ENCODE data around the gene APCDD1L.

Gene APCDD1L

GRCh38 chr20:58483470-58483869 lies 31.7 kb downstream of the APCDD1L start:
- no peaks in the 10 kb centered on the region for H3K36me3 ChIP-seq (ENCODE audit: control insufficient read depth, insufficient read depth, low read length)
- no peaks in the 10 kb centered on the region for H3K79me1 ChIP-seq (ENCODE audit: low read length)
- no CpG with 5 or more reads among the region's 6 CpGs for WGBS (ENCODE audit: extremely low coverage, insufficient coverage, low lambda C conversion rate)
- no peak overlapping the region for H3K27ac ChIP-seq (ENCODE audit: low read depth, low read length)
- H2AK5ac ChIP-seq (ENCODE audit: low read length) = no peak overlapping the region
- no peak for DNase-seq
- no peak overlapping the region for H3K56ac ChIP-seq (ENCODE audit: low read length)
- H3K27me3 ChIP-seq (ENCODE audit: insufficient read depth, low read length, poor library complexity) = no peaks in the 10 kb centered on the region
- no peak overlapping the region for H3K23ac ChIP-seq (ENCODE audit: low read length)
- no peak overlapping the region for H3K4ac ChIP-seq (ENCODE audit: low read depth, low read length)
- H3K4me1 ChIP-seq (ENCODE audit: control insufficient read depth, low read depth, low read length) = no peaks in the 10 kb centered on the region
- no peaks in the 10 kb centered on the region for H3K79me2 ChIP-seq (ENCODE audit: control insufficient read depth, insufficient read depth, low read length)
- no peak overlapping the region for H4K8ac ChIP-seq (ENCODE audit: low read depth, low read length)
- H3K9ac ChIP-seq (ENCODE audit: low read length) = no peak overlapping the region
- no peak overlapping the region for H3K4me2 ChIP-seq (ENCODE audit: low read length)
- H2BK120ac ChIP-seq (ENCODE audit: low read depth, low read length) = no peak overlapping the region
- H3K4me3 ChIP-seq (ENCODE audit: low read length) = no peak overlapping the region
- H4K5ac ChIP-seq (ENCODE audit: low read length) = no peak overlapping the region
- H2BK5ac ChIP-seq (ENCODE audit: low read length) = no peak overlapping the region
- no peak overlapping the region for H2BK15ac ChIP-seq (replicated peaks; ENCODE audit: low read depth)
- no peak overlapping the region for H3K18ac ChIP-seq (ENCODE audit: low read length)

GRCh38 chr20:58483051-58483450 lies 32.1 kb downstream of the APCDD1L start:
- WGBS (ENCODE audit: extremely low coverage, insufficient coverage, low lambda C conversion rate) = no CpG with 5 or more reads among the region's 5 CpGs

GRCh38 chr20:58482416-58482815 lies 32.8 kb downstream of the APCDD1L start:
- H3K56ac ChIP-seq (ENCODE audit: low read length) = no peak overlapping the region
- H2BK5ac ChIP-seq (ENCODE audit: low read length) = no peak overlapping the region
- no peak overlapping the region for H2AK5ac ChIP-seq (ENCODE audit: low read length)
- H3K36me3 ChIP-seq (ENCODE audit: control insufficient read depth, insufficient read depth, low read length) = no peaks in the 10 kb centered on the region
- H4K8ac ChIP-seq (ENCODE audit: low read depth, low read length) = no peak overlapping the region
- no peak overlapping the region for H4K5ac ChIP-seq (ENCODE audit: low read length)
- no peak overlapping the region for H3K23ac ChIP-seq (ENCODE audit: low read length)
- H3K4me3 ChIP-seq (ENCODE audit: low read length) = no peak overlapping the region
- H3K4ac ChIP-seq (ENCODE audit: low read depth, low read length) = no peak overlapping the region
- H3K79me1 ChIP-seq (ENCODE audit: low read length) = no peaks in the 10 kb centered on the region
- DNase-seq = peak; percentile 91
- no peak overlapping the region for H2BK120ac ChIP-seq (ENCODE audit: low read depth, low read length)
- H3K4me2 ChIP-seq (ENCODE audit: low read length) = no peak overlapping the region
- WGBS (ENCODE audit: extremely low coverage, insufficient coverage, low lambda C conversion rate) = no CpG with 5 or more reads among the region's 10 CpGs
- no peaks in the 10 kb centered on the region for H3K27me3 ChIP-seq (ENCODE audit: insufficient read depth, low read length, poor library complexity)
- H3K9ac ChIP-seq (ENCODE audit: low read length) = no peak overlapping the region
- no peaks in the 10 kb centered on the region for H3K79me2 ChIP-seq (ENCODE audit: control insufficient read depth, insufficient read depth, low read length)
- no peaks in the 10 kb centered on the region for H3K4me1 ChIP-seq (ENCODE audit: control insufficient read depth, low read depth, low read length)
- no peak overlapping the region for H3K18ac ChIP-seq (ENCODE audit: low read length)
- no peak overlapping the region for H3K27ac ChIP-seq (ENCODE audit: low read depth, low read length)
- no peak overlapping the region for H2BK15ac ChIP-seq (replicated peaks; ENCODE audit: low read depth)

More at GRCh38 chr20:58483051-58483450, 32.1 kb downstream of the APCDD1L start:
- Histone ChIP-seq H4K5ac (ENCODE audit: low read length) (no peak overlapping the region), H3K18ac (ENCODE audit: low read length) (no peak overlapping the region), H3K23ac (ENCODE audit: low read length) (no peak overlapping the region), H3K4me1 (ENCODE audit: control insufficient read depth, low read depth, low read length) (no peaks in the 10 kb centered on the region), H3K27ac (ENCODE audit: low read depth, low read length) (no peak overlapping the region), H3K79me1 (ENCODE audit: low read length) (no peaks in the 10 kb centered on the region), H3K79me2 (ENCODE audit: control insufficient read depth, insufficient read depth, low read length) (no peaks in the 10 kb centered on the region), H4K8ac (ENCODE audit: low read depth, low read length) (no peak overlapping the region), H3K56ac (ENCODE audit: low read length) (no peak overlapping the region), H3K9ac (ENCODE audit: low read length) (no peak overlapping the region), H2BK120ac (ENCODE audit: low read depth, low read length) (no peak overlapping the region), H2BK5ac (ENCODE audit: low read length) (no peak overlapping the region), H3K4ac (ENCODE audit: low read depth, low read length) (no peak overlapping the region), H3K27me3 (ENCODE audit: insufficient read depth, low read length, poor library complexity) (no peaks in the 10 kb centered on the region), H3K4me2 (ENCODE audit: low read length) (no peak overlapping the region), H3K36me3 (ENCODE audit: control insufficient read depth, insufficient read depth, low read length) (no peaks in the 10 kb centered on the region), H2BK15ac (replicated peaks; ENCODE audit: low read depth) (no peak overlapping the region), H3K4me3 (ENCODE audit: low read length) (no peak overlapping the region), H2AK5ac (ENCODE audit: low read length) (no peak overlapping the region)
- peak; percentile 57 for DNase-seq

- Histone ChIP-seq H2BK120ac (ENCODE audit: low read depth, low read length) (no peak overlapping the region), H4K5ac (ENCODE audit: low read length) (no peak overlapping the region), H3K4ac (ENCODE audit: low read depth, low read length) (no peak overlapping the region), H3K56ac (ENCODE audit: low read length) (peak overlapping the region; percentile 83), H3K36me3 (ENCODE audit: control insufficient read depth, insufficient read depth, low read length) (no peaks in the 10 kb centered on the region), H3K18ac (ENCODE audit: low read length) (peak overlapping the region; percentile 3), H3K27ac (ENCODE audit: low read depth, low read length) (no peak overlapping the region), H2AK5ac (ENCODE audit: low read length) (no peak overlapping the region), H3K4me1 (ENCODE audit: control insufficient read depth, low read depth, low read length) (no peaks in the 10 kb centered on the region), H3K4me2 (ENCODE audit: low read length) (peak overlapping the region; percentile 43), H3K9ac (ENCODE audit: low read length) (peak overlapping the region; percentile 62), H3K79me1 (ENCODE audit: low read length) (no peaks in the 10 kb centered on the region), H3K4me3 (ENCODE audit: low read length) (no peak overlapping the region), H2BK15ac (replicated peaks; ENCODE audit: low read depth) (no peak overlapping the region), H3K23ac (ENCODE audit: low read length) (no peak overlapping the region), H3K27me3 (ENCODE audit: insufficient read depth, low read length, poor library complexity) (no peaks in the 10 kb centered on the region), H4K8ac (ENCODE audit: low read depth, low read length) (no peak overlapping the region), H2BK5ac (ENCODE audit: low read length) (peak overlapping the region; percentile 73), H3K79me2 (ENCODE audit: control insufficient read depth, insufficient read depth, low read length) (no peaks in the 10 kb centered on the region)
- WGBS (ENCODE audit: extremely low coverage, insufficient coverage, low lambda C conversion rate) = no CpG with 5 or more reads among the region's 18 CpGs
- peak; percentile 77 for DNase-seq
These were observed 33.6 kb downstream of the APCDD1L start for GRCh38 chr20:58481481-58482021.

- Histone ChIP-seq H3K36me3 (ENCODE audit: control insufficient read depth, insufficient read depth, low read length) (no peaks in the 10 kb centered on the region), H3K79me2 (ENCODE audit: control insufficient read depth, insufficient read depth, low read length) (no peaks in the 10 kb centered on the region), H3K4me3 (ENCODE audit: low read length) (no peak overlapping the region), H3K9ac (ENCODE audit: low read length) (no peak overlapping the region), H3K27ac (ENCODE audit: low read depth, low read length) (no peak overlapping the region), H3K4me2 (ENCODE audit: low read length) (no peak overlapping the region), H2BK120ac (ENCODE audit: low read depth, low read length) (no peak overlapping the region), H3K18ac (ENCODE audit: low read length) (no peak overlapping the region), H3K27me3 (ENCODE audit: insufficient read depth, low read length, poor library complexity) (no peaks in the 10 kb centered on the region), H3K79me1 (ENCODE audit: low read length) (no peaks in the 10 kb centered on the region), H3K4me1 (ENCODE audit: control insufficient read depth, low read depth, low read length) (no peaks in the 10 kb centered on the region), H3K56ac (ENCODE audit: low read length) (no peak overlapping the region), H3K4ac (ENCODE audit: low read depth, low read length) (no peak overlapping the region), H4K8ac (ENCODE audit: low read depth, low read length) (no peak overlapping the region), H4K5ac (ENCODE audit: low read length) (no peak overlapping the region), H3K23ac (ENCODE audit: low read length) (no peak overlapping the region), H2AK5ac (ENCODE audit: low read length) (no peak overlapping the region), H2BK15ac (replicated peaks; ENCODE audit: low read depth) (no peak overlapping the region), H2BK5ac (ENCODE audit: low read length) (no peak overlapping the region)
- DNase-seq = no peak
- no CpG with 5 or more reads among the region's 16 CpGs for WGBS (ENCODE audit: extremely low coverage, insufficient coverage, low lambda C conversion rate)
These were observed 34.5 kb downstream of the APCDD1L start for GRCh38 chr20:58480551-58481336.

All from mesendoderm (in vitro differentiated cells).